ENCODE measurements around the gene KLHL15.

DNA sequence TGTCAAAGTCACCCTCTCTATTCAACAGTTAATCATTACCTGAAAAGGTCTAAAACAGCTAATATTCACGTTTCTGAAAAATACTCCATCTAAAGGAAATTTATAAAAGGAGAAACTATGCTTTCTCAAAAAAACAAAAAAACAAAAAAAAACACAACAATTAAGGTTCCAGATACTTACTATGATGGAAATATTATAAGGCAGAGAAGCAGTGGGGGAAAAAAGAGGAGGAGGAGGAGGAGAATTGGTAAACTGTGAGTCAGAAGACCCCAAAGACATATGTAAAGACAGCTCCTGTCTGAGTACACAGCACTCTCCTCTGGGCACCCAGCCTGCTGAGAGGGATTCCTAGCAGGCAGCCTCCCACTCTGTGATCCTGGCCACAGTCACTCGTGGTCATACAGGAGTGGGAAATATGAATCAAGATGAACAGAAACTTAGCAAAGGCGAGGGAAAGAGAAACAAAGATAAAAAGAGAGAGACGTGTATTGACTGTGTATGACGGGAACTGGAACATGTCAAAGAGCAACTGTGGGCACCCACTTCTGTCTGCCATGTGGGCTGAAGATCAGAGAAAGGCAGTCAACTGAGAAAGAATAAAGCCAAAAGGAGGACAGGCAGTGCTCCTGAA, 12.5 kb downstream of the KLHL15 start:
- TF ChIP-seq, protein P1, sequence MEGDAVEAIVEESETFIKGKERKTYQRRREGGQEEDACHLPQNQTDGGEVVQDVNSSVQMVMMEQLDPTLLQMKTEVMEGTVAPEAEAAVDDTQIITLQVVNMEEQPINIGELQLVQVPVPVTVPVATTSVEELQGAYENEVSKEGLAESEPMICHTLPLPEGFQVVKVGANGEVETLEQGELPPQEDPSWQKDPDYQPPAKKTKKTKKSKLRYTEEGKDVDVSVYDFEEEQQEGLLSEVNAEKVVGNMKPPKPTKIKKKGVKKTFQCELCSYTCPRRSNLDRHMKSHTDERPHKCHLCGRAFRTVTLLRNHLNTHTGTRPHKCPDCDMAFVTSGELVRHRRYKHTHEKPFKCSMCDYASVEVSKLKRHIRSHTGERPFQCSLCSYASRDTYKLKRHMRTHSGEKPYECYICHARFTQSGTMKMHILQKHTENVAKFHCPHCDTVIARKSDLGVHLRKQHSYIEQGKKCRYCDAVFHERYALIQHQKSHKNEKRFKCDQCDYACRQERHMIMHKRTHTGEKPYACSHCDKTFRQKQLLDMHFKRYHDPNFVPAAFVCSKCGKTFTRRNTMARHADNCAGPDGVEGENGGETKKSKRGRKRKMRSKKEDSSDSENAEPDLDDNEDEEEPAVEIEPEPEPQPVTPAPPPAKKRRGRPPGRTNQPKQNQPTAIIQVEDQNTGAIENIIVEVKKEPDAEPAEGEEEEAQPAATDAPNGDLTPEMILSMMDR (IDR thresholded peaks at IDR 0.05) = no peak
- TF ChIP-seq POLR2AphosphoS5 (IDR thresholded peaks at IDR 0.05) (no peak), POLR2A (IDR thresholded peaks at IDR 0.05) (no peak), EP300 (IDR thresholded peaks at IDR 0.05; ENCODE audit: low read depth) (no peak)
